ENCODE results near the gene SLC43A1. TPM values are rescaled to one million over a fixed set of nuclear protein-coding genes. Genes with fewer than 3 reads are reported as not detected.
A peak's percentile ranks its signal among the peaks of the same experiment; 100 is the strongest.

The SLC43A1 gene
- total and polyA plus RNA-seq, 8 donors = 11.7 to 25.3 (median 18.0) TPM

GRCh38 chr11:57504511-57504910 is 11.0 kb downstream of the SLC43A1 start:
- ATAC-seq (no peak), DNase-seq (no peak)
- Histone ChIP-seq H3K36me3 (peaks cover 0 to 3% of the 10 kb centered on the region in 2 donors), H3K4me1 (peaks cover 4 to 13% of the 10 kb centered on the region in 2 donors), H3K9me3 (no peaks in the 10 kb centered on the region), H3K27me3 (no peaks in the 10 kb centered on the region), H3K4me3 (no peak overlapping the region), H3K27ac (no peak overlapping the region)
- intact Hi-C loops (cut with DNase I) = no loop called here
- TF ChIP-seq CTCF (IDR thresholded peaks at IDR 0.05) = no peak

GRCh38 chr11:57502870-57503269 is 12.6 kb downstream of the SLC43A1 start:
- peaks cover 11 to 24% of the 10 kb centered on the region in 2 donors for H3K4me1 ChIP-seq
- no peaks in the 10 kb centered on the region for H3K9me3 ChIP-seq
- no peaks in the 10 kb centered on the region for H3K27me3 ChIP-seq
- no peak overlapping the region for H3K4me3 ChIP-seq
- peaks cover 0 to 3% of the 10 kb centered on the region in 2 donors for H3K36me3 ChIP-seq
- no peak overlapping the region for H3K27ac ChIP-seq
- no peak for ATAC-seq
- no peak for TF ChIP-seq CTCF (IDR thresholded peaks at IDR 0.05)
- DNase-seq = no peak
- intact Hi-C loops (cut with DNase I) = no loop called here

- no peak for TF ChIP-seq CTCF (IDR thresholded peaks at IDR 0.05)
- intact Hi-C loops (cut with DNase I) = no loop called here
- H3K27ac ChIP-seq = no peak overlapping the region
- DNase-seq (no peak), ATAC-seq (no peak)
- H3K4me1 ChIP-seq = peaks cover 11 to 24% of the 10 kb centered on the region in 2 donors
- peaks cover 0 to 3% of the 10 kb centered on the region in 2 donors for H3K36me3 ChIP-seq
- no peaks in the 10 kb centered on the region for H3K9me3 ChIP-seq
- H3K4me3 ChIP-seq = no peak overlapping the region
- H3K27me3 ChIP-seq = no peaks in the 10 kb centered on the region
Measured at GRCh38 chr11:57502376-57502775, 13.1 kb downstream of the SLC43A1 start.

GRCh38 chr11:57501953-57502352 is 13.5 kb downstream of the SLC43A1 start:
- H3K4me3 ChIP-seq = no peak overlapping the region
- no peak overlapping the region for H3K27ac ChIP-seq
- DNase-seq (no peak), ATAC-seq (peak; percentile 22)
- H3K4me1 ChIP-seq = peaks cover 11 to 24% of the 10 kb centered on the region in 2 donors
- no peaks in the 10 kb centered on the region for H3K9me3 ChIP-seq
- TF ChIP-seq CTCF (IDR thresholded peaks at IDR 0.05) = no peak
- H3K36me3 ChIP-seq = peaks cover 0 to 3% of the 10 kb centered on the region in 2 donors
- intact Hi-C loops (cut with DNase I) = no loop called here
- H3K27me3 ChIP-seq = no peaks in the 10 kb centered on the region

- H3K27ac ChIP-seq = no peak overlapping the region
Measured at GRCh38 chr11:57500926-57501325, 14.6 kb downstream of the SLC43A1 start.

More at GRCh38 chr11:57500926-57501325, 14.6 kb downstream of the SLC43A1 start:
- DNase-seq (no peak), ATAC-seq (no peak)
- Histone ChIP-seq H3K27me3 (no peaks in the 10 kb centered on the region), H3K4me1 (peaks cover 11 to 24% of the 10 kb centered on the region in 2 donors), H3K36me3 (peaks cover 0 to 3% of the 10 kb centered on the region in 2 donors), H3K4me3 (no peak overlapping the region), H3K9me3 (no peaks in the 10 kb centered on the region)
- no peak for TF ChIP-seq CTCF (IDR thresholded peaks at IDR 0.05)
- intact Hi-C loops (cut with DNase I) = no loop called here

Data from left lung (tissue), 10 donors.